Loucy (cell line): ENCODE data around the gene TOX3.

Experiments used
- EZH2phosphoT487 ChIP-seq: fragments of 200-600 bp; IDR thresholded peaks from 2 replicates; pipeline ENCODE4 v1.6.1; 2018; ENCODE audit warnings: antibody characterized with exemption, mild to moderate bottlenecking, moderate library complexity, borderline replicate concordance
- TF ChIP-seq, protein P1 (sequence below): fragments of 200-600 bp; sonication (generic); conservative IDR thresholded peaks from 2 replicates; pipeline ENCODE4 v1.5.1; 2014; ENCODE audit warnings: mild to moderate bottlenecking, antibody characterized with exemption, low read length

DNA sequence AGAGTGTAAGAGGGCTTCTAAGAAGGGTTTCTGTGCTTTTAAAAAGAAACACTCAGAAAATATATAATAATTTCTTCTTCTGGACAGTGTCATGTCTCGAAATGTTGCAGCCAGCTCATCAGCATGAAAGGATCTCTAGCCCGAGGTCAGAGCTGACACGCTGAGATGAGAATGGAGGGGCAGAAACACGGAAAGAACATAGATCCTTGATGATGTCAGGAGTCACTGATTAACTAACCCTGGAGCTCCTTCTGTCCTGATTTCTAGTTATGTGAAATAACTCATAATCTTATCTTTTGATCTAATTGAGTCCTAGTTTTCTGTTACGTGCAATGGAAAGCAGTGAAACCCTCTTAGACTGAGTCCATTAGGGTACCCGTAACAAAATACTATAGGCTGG is 10.3 kb upstream of the TOX3 start:
- TF ChIP-seq, protein P1, sequence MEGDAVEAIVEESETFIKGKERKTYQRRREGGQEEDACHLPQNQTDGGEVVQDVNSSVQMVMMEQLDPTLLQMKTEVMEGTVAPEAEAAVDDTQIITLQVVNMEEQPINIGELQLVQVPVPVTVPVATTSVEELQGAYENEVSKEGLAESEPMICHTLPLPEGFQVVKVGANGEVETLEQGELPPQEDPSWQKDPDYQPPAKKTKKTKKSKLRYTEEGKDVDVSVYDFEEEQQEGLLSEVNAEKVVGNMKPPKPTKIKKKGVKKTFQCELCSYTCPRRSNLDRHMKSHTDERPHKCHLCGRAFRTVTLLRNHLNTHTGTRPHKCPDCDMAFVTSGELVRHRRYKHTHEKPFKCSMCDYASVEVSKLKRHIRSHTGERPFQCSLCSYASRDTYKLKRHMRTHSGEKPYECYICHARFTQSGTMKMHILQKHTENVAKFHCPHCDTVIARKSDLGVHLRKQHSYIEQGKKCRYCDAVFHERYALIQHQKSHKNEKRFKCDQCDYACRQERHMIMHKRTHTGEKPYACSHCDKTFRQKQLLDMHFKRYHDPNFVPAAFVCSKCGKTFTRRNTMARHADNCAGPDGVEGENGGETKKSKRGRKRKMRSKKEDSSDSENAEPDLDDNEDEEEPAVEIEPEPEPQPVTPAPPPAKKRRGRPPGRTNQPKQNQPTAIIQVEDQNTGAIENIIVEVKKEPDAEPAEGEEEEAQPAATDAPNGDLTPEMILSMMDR = no peak
- TF ChIP-seq EZH2phosphoT487 = no peak
